ENCODE measurements around the gene TJP3. TPM values are rescaled to one million over a fixed set of nuclear protein-coding genes. Genes with fewer than 3 reads are reported as not detected.

TJP3 gene
- total RNA-seq, 1 donor from 2014 or later = 2.0 TPM

- no peak for TF ChIP-seq CTCF (IDR thresholded peaks at IDR 0.05; ENCODE audit: insufficient read depth, low read depth, low read length)
- no peak for TF ChIP-seq EZH2 (IDR thresholded peaks at IDR 0.05; ENCODE audit: insufficient read depth, low read length)
- FAIRE-seq = no peak
Measured at GRCh38 chr19:3771000-3771905, 63.1 kb downstream of the TJP3 start.

GRCh38 chr19:3771906-3772455 is 63.8 kb downstream of the TJP3 start, which contains the start of gene RAX2:
Gene RAX2, minus strand, starts transcription at chr19:3772228. Its CDS starts 486 bp downstream, at chr19:3771742.
- Mint-ChIP-seq H3K9me3 (ENCODE audit: unreplicated experiment) (no peaks in the 10 kb centered on the region), H3K4me3 (ENCODE audit: unreplicated experiment) (no peak within 1 kb of the TSS), H3K36me3 (ENCODE audit: low read depth, unreplicated experiment) (peaks cover 3% of the 10 kb centered on the region), H3K27me3 (ENCODE audit: low read depth, unreplicated experiment) (peaks cover 16% of the 10 kb centered on the region), H3K4me1 (ENCODE audit: low read depth, unreplicated experiment) (no peaks in the 10 kb centered on the region), H3K27ac (ENCODE audit: unreplicated experiment) (no peak within 1 kb of the TSS)
- no peaks in the 10 kb centered on the region for H3K36me3 ChIP-seq (ENCODE audit: insufficient read depth, low read length)
- H2AFZ ChIP-seq (ENCODE audit: low read depth, low read length) = no peak within 1 kb of the TSS
- no peaks in the 10 kb centered on the region for H3K9me3 ChIP-seq (ENCODE audit: insufficient read depth, low read depth, low read length)
- FAIRE-seq (no peak), DNase-seq (ENCODE audit: low read depth) (no peak)
- no peaks in the 10 kb centered on the region for H4K20me1 ChIP-seq (ENCODE audit: insufficient read depth, low read length)
- no peak within 1 kb of the TSS for H3K9ac ChIP-seq (ENCODE audit: low read length)
- H3K4me3 ChIP-seq (ENCODE audit: insufficient read depth, low read depth, low read length) = no peak within 1 kb of the TSS
- TF ChIP-seq CTCF (IDR thresholded peaks at IDR 0.05; ENCODE audit: insufficient read depth, low read depth, low read length) (no peak), EZH2 (IDR thresholded peaks at IDR 0.05; ENCODE audit: insufficient read depth, low read length) (no peak)
- no peak within 1 kb of the TSS for H3K4me2 ChIP-seq (ENCODE audit: low read length)
- no peaks in the 10 kb centered on the region for H3K4me1 ChIP-seq (ENCODE audit: insufficient read depth, low read length)
- no peaks in the 10 kb centered on the region for H3K27me3 ChIP-seq (ENCODE audit: insufficient read depth, low read length)
- H3K79me2 ChIP-seq (ENCODE audit: insufficient read depth, low read length) = no peaks in the 10 kb centered on the region
- H3K27ac ChIP-seq (ENCODE audit: low read depth, low read length) = no peak within 1 kb of the TSS

More at GRCh38 chr19:3771000-3771905, 63.1 kb downstream of the TJP3 start:
- H4K20me1 ChIP-seq (ENCODE audit: insufficient read depth, low read length) = no peaks in the 10 kb centered on the region
- no peak overlapping the region for H3K9ac ChIP-seq (ENCODE audit: low read length)
- DNase-seq (ENCODE audit: low read depth) = no peak
- H3K4me3 Mint-ChIP-seq (ENCODE audit: unreplicated experiment) = no peak overlapping the region
- no peak overlapping the region for H2AFZ ChIP-seq (ENCODE audit: low read depth, low read length)
- H3K4me1 ChIP-seq (ENCODE audit: insufficient read depth, low read length) = no peaks in the 10 kb centered on the region
- H3K4me3 ChIP-seq (ENCODE audit: insufficient read depth, low read depth, low read length) = no peak overlapping the region
- H3K27me3 ChIP-seq (ENCODE audit: insufficient read depth, low read length) = no peaks in the 10 kb centered on the region
- H3K27me3 Mint-ChIP-seq (ENCODE audit: low read depth, unreplicated experiment) = peaks cover 16% of the 10 kb centered on the region
- no peaks in the 10 kb centered on the region for H3K36me3 ChIP-seq (ENCODE audit: insufficient read depth, low read length)
- no peaks in the 10 kb centered on the region for H3K9me3 Mint-ChIP-seq (ENCODE audit: unreplicated experiment)
- peaks cover 3% of the 10 kb centered on the region for H3K36me3 Mint-ChIP-seq (ENCODE audit: low read depth, unreplicated experiment)
- H3K4me2 ChIP-seq (ENCODE audit: low read length) = no peak overlapping the region
- H3K9me3 ChIP-seq (ENCODE audit: insufficient read depth, low read depth, low read length) = no peaks in the 10 kb centered on the region
- no peak overlapping the region for H3K27ac Mint-ChIP-seq (ENCODE audit: unreplicated experiment)
- no peaks in the 10 kb centered on the region for H3K79me2 ChIP-seq (ENCODE audit: insufficient read depth, low read length)
- no peak overlapping the region for H3K27ac ChIP-seq (ENCODE audit: low read depth, low read length)
- H3K4me1 Mint-ChIP-seq (ENCODE audit: low read depth, unreplicated experiment) = no peaks in the 10 kb centered on the region

All from astrocyte (in vitro differentiated cells and primary cell).